Measurements from ENCODE around the gene RTCB. TPM values are rescaled to one million over a fixed set of nuclear protein-coding genes. Genes with fewer than 3 reads are reported as not detected.
"Not testable (repeated sequence)": the region's sequence is repeated elsewhere in the genome, so short reads cannot be mapped to it uniquely, and the experiment has no call there.

The RTCB gene
- total RNA-seq, 1 experiment from 2014 or later = 50.9 TPM

DNA sequence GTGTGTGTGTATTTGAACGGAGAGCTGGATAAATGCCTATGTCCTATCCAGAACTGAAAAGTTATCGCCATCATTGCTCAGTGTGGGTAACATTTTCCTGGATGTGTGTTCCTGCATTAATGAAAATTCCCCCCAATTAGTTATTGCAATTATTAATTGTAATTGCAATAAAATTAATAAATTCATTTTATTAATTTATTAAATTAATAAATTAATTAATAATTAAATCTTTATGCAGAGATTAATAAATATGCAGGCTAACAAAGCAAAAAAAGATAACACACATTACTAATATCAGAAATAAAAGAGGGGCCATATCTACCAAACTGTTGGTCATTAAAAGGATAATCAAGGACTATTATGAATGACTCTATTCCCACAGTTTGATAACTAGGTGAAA, 50.8 kb downstream of the RTCB start:
- TF ChIP-seq CEBPB (IDR thresholded peaks at IDR 0.05; ENCODE audit: low read depth) (no peak), EGR1 (IDR thresholded peaks at IDR 0.05; ENCODE audit: low read depth) (no peak), YY1 (IDR thresholded peaks at IDR 0.05; ENCODE audit: extremely low read depth, insufficient replicate concordance, low read depth, low read length) (no peak)
- TF ChIP-seq, protein P1, sequence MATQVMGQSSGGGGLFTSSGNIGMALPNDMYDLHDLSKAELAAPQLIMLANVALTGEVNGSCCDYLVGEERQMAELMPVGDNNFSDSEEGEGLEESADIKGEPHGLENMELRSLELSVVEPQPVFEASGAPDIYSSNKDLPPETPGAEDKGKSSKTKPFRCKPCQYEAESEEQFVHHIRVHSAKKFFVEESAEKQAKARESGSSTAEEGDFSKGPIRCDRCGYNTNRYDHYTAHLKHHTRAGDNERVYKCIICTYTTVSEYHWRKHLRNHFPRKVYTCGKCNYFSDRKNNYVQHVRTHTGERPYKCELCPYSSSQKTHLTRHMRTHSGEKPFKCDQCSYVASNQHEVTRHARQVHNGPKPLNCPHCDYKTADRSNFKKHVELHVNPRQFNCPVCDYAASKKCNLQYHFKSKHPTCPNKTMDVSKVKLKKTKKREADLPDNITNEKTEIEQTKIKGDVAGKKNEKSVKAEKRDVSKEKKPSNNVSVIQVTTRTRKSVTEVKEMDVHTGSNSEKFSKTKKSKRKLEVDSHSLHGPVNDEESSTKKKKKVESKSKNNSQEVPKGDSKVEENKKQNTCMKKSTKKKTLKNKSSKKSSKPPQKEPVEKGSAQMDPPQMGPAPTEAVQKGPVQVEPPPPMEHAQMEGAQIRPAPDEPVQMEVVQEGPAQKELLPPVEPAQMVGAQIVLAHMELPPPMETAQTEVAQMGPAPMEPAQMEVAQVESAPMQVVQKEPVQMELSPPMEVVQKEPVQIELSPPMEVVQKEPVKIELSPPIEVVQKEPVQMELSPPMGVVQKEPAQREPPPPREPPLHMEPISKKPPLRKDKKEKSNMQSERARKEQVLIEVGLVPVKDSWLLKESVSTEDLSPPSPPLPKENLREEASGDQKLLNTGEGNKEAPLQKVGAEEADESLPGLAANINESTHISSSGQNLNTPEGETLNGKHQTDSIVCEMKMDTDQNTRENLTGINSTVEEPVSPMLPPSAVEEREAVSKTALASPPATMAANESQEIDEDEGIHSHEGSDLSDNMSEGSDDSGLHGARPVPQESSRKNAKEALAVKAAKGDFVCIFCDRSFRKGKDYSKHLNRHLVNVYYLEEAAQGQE (IDR thresholded peaks at IDR 0.05; ENCODE audit: low read depth) = no peak
- H3K36me3 ChIP-seq (ENCODE audit: control insufficient read depth in 1 of 2, insufficient read depth in 2 of 2, low read length in 2 of 2) = no peaks in the 10 kb centered on the region
- no peak overlapping the region for H3K27ac ChIP-seq (ENCODE audit: low read depth, low read length)
- H3K79me2 ChIP-seq (ENCODE audit: insufficient read depth, low read length) = no peaks in the 10 kb centered on the region
- no TSS peak for BruUV-seq (replicated peaks)
- H3K9ac ChIP-seq (ENCODE audit: low read length) = no peak overlapping the region
- H4K20me1 ChIP-seq (ENCODE audit: insufficient read depth) = no peaks in the 10 kb centered on the region
- DNase-seq (ENCODE audit: low read depth, low spot score) (no peak), ATAC-seq (no peak)
- H3K4me2 ChIP-seq (ENCODE audit: low read length) = no peak overlapping the region
- H2AFZ ChIP-seq (ENCODE audit: low read depth, low read length, poor library complexity, severe bottlenecking) = no peak overlapping the region
- H3K4me3 ChIP-seq (replicated peaks in 1 of 2; ENCODE audit: low read depth in 1 of 2, low read length in 2 of 2) = no peak overlapping the region
- ChIA-PET POLR2A (no interaction called here), CTCF (no interaction called here), RAD21 (ENCODE audit: low non-redundant PET in 1 of 2, low total read pairs in 2 of 2, uncharacterized antibody in 2 of 2, unreplicated experiment in 2 of 2) (no interaction called here)
- H3K9me2 ChIP-seq (ENCODE audit: insufficient read depth) = no peaks in the 10 kb centered on the region
- intact Hi-C loops (cut with micrococcal nuclease) = no loop called here
- no peaks in the 10 kb centered on the region for H3K9me3 ChIP-seq (ENCODE audit: control insufficient read depth in 1 of 2, insufficient read depth in 1 of 2, low read depth in 1 of 2, low read length in 2 of 2)
- H3K27me3 ChIP-seq (ENCODE audit: insufficient read depth, low read length) = peaks cover 9% of the 10 kb centered on the region
- no peaks in the 10 kb centered on the region for H3K4me1 ChIP-seq (ENCODE audit: control insufficient read depth in 1 of 2, insufficient read depth in 2 of 2, low read length in 2 of 2)

DNA sequence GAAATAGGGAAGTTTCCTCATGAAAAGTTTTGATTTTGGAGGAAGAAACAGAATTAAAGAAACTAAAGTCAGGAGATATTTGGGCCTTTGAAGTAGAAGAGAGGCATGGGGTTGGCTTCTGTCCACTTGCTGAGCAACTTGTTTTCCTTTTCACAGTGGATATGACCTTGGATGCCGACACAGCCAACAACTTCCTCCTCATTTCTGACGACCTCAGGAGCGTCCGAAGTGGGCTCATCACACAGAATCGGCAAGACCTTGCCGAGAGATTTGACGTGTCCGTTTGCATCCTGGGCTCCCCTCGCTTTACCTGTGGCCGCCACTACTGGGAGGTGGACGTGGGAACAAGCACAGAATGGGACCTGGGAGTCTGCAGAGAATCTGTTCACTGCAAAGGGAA, 52.0 kb downstream of the RTCB start:
- H3K9ac ChIP-seq (ENCODE audit: low read length); H3K4me1 ChIP-seq (ENCODE audit: control insufficient read depth in 1 of 2, insufficient read depth in 2 of 2, low read length in 2 of 2); H3K4me3 ChIP-seq (replicated peaks in 1 of 2; ENCODE audit: low read depth in 1 of 2, low read length in 2 of 2); H3K79me2 ChIP-seq (ENCODE audit: insufficient read depth, low read length); H2AFZ ChIP-seq (ENCODE audit: low read depth, low read length, poor library complexity, severe bottlenecking); H4K20me1 ChIP-seq (ENCODE audit: insufficient read depth); H3K4me2 ChIP-seq (ENCODE audit: low read length); H3K9me2 ChIP-seq (ENCODE audit: insufficient read depth); CTCF ChIA-PET; H3K27ac ChIP-seq (ENCODE audit: low read depth, low read length); H3K36me3 ChIP-seq (ENCODE audit: control insufficient read depth in 1 of 2, insufficient read depth in 2 of 2, low read length in 2 of 2); POLR2A ChIA-PET; ATAC-seq; intact Hi-C loops (cut with micrococcal nuclease); H3K9me3 ChIP-seq (ENCODE audit: control insufficient read depth in 1 of 2, insufficient read depth in 1 of 2, low read depth in 1 of 2, low read length in 2 of 2); H3K27me3 ChIP-seq (ENCODE audit: insufficient read depth, low read length); BruUV-seq (replicated peaks); RAD21 ChIA-PET (ENCODE audit: low non-redundant PET in 1 of 2, low total read pairs in 2 of 2, uncharacterized antibody in 2 of 2, unreplicated experiment in 2 of 2); DNase-seq (ENCODE audit: low read depth, low spot score): not testable (repeated sequence)

- not testable (repeated sequence) for H3K27me3 ChIP-seq (ENCODE audit: insufficient read depth, low read length); BruUV-seq (replicated peaks)
Measured at GRCh38 chr22:32357567-32357966, 54.5 kb downstream of the RTCB start, which contains the start of gene RFPL3. TSS of gene RFPL3 (plus strand) at chr22:32357867. CDS start at chr22:32358072, 205 bp downstream.

More at GRCh38 chr22:32357567-32357966, 54.5 kb downstream of the RTCB start, which contains the start of gene RFPL3:
- DNase-seq (ENCODE audit: low read depth, low spot score); H3K4me1 ChIP-seq (ENCODE audit: control insufficient read depth in 1 of 2, insufficient read depth in 2 of 2, low read length in 2 of 2); RAD21 ChIA-PET (ENCODE audit: low non-redundant PET in 1 of 2, low total read pairs in 2 of 2, uncharacterized antibody in 2 of 2, unreplicated experiment in 2 of 2); H3K9me2 ChIP-seq (ENCODE audit: insufficient read depth); H3K36me3 ChIP-seq (ENCODE audit: control insufficient read depth in 1 of 2, insufficient read depth in 2 of 2, low read length in 2 of 2); H3K9ac ChIP-seq (ENCODE audit: low read length); H3K4me3 ChIP-seq (replicated peaks in 1 of 2; ENCODE audit: low read depth in 1 of 2, low read length in 2 of 2); ATAC-seq; H3K79me2 ChIP-seq (ENCODE audit: insufficient read depth, low read length); H3K27ac ChIP-seq (ENCODE audit: low read depth, low read length); H3K9me3 ChIP-seq (ENCODE audit: control insufficient read depth in 1 of 2, insufficient read depth in 1 of 2, low read depth in 1 of 2, low read length in 2 of 2); H2AFZ ChIP-seq (ENCODE audit: low read depth, low read length, poor library complexity, severe bottlenecking); H3K4me2 ChIP-seq (ENCODE audit: low read length); CTCF ChIA-PET; H4K20me1 ChIP-seq (ENCODE audit: insufficient read depth): not testable (repeated sequence)
- intact Hi-C loops (cut with micrococcal nuclease) = loop anchor here (5.0 kb wide), 1 partner anchor 380 kb away; no protein-coding TSS in a partner anchor
- POLR2A ChIA-PET = interaction anchor here (0.6 kb wide), 1 partner anchor 1118 kb away, joined by 3 read pairs; no protein-coding TSS in a partner anchor
